ENCODE results near the gene DOCK11. TPM values are rescaled to one million over a fixed set of nuclear protein-coding genes. Genes with fewer than 3 reads are reported as not detected.

The DOCK11 gene
- total and polyA plus RNA-seq, 2 donors (not counting 3 experiments of a cell fraction or from before 2014, with no cell fraction given) = 0.37 to 0.86 TPM

GRCh38 chrX:118574666-118575065 lies 79.1 kb downstream of the DOCK11 start:
- Histone ChIP-seq H4K20me1 (replicated peaks; ENCODE audit: control insufficient read depth, extremely low read depth, insufficient read depth, low read length) (no peaks in the 10 kb centered on the region), H3K9ac (replicated peaks; ENCODE audit: extremely low read depth, insufficient read depth, low read length) (no peak overlapping the region), H3K36me3 (ENCODE audit: control insufficient read depth in 2 of 2, extremely low read depth in 1 of 2, insufficient read depth in 2 of 2, low read length in 2 of 2) (no peaks in the 10 kb centered on the region), H3K27me3 (ENCODE audit: control insufficient read depth in 2 of 2, insufficient read depth in 2 of 2, low read length in 2 of 2) (no peaks in the 10 kb centered on the region), H3K9me3 (replicated peaks; ENCODE audit: control insufficient read depth, insufficient read depth, low read length) (no peaks in the 10 kb centered on the region), H3K27ac (ENCODE audit: insufficient read depth, low read depth, low read length) (no peak overlapping the region), H3K4me1 (ENCODE audit: control insufficient read depth, extremely low read depth, insufficient read depth, low read length) (no peaks in the 10 kb centered on the region), H3K4me3 (replicated peaks in 1 of 3; ENCODE audit: insufficient read depth in 1 of 3, low read depth in 1 of 3, low read length in 3 of 3) (no peak overlapping the region), H3K9me1 (replicated peaks; ENCODE audit: control insufficient read depth, extremely low read depth, insufficient read depth, low read length) (no peaks in the 10 kb centered on the region), H3K4me2 (ENCODE audit: insufficient read depth, low read length) (no peak overlapping the region), H2AFZ (ENCODE audit: low read depth, low read length) (no peak overlapping the region), H3K79me2 (ENCODE audit: control insufficient read depth, insufficient read depth, low read length) (no peaks in the 10 kb centered on the region)
- intact Hi-C loops (cut with micrococcal nuclease) = no loop called here
- no peak for TF ChIP-seq FOS (IDR thresholded peaks at IDR 0.05; ENCODE audit: borderline replicate concordance, insufficient read depth, low read length)
- TF ChIP-seq, protein P1, sequence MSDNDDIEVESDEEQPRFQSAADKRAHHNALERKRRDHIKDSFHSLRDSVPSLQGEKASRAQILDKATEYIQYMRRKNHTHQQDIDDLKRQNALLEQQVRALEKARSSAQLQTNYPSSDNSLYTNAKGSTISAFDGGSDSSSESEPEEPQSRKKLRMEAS (IDR thresholded peaks at IDR 0.05; ENCODE audit: insufficient read depth, insufficient read length) = no peak
- TF ChIP-seq JUN (IDR thresholded peaks at IDR 0.05; ENCODE audit: borderline replicate concordance, insufficient read depth, insufficient read length, low read depth) = no peak
- TF ChIP-seq MYC (IDR thresholded peaks at IDR 0.05; ENCODE audit: low read depth, low read length) = no peak
- no peak for TF ChIP-seq POLR2A (IDR thresholded peaks at IDR 0.05; ENCODE audit: low read depth, low read length)
- TF ChIP-seq GATA2 (IDR thresholded peaks at IDR 0.05; ENCODE audit: insufficient read depth, insufficient read length, low read depth, low read length) = no peak
- TF ChIP-seq POLR2AphosphoS5 (IDR thresholded peaks at IDR 0.05; ENCODE audit: insufficient read depth, low read depth, low read length) = no peak
- no peak for TF ChIP-seq EZH2 (IDR thresholded peaks at IDR 0.05; ENCODE audit: borderline replicate concordance, low read depth, low read length, severe bottlenecking)
- no peak for TF ChIP-seq CTCF (IDR thresholded peaks at IDR 0.05; ENCODE audit: extremely low read depth in 1 of 2, insufficient read depth in 1 of 2, low read depth in 1 of 2, low read length in 2 of 2)
- ChIA-PET CTCF (no interaction called here), POLR2A (no interaction called here)
- no TSS peak for BruUV-seq (replicated peaks)
- DNase-seq (ENCODE audit: low read depth, low spot score) = no peak
- no peak for FAIRE-seq
- dilution Hi-C loops (cut with MboI; ENCODE audit: extremely low pct_ligation_motif_present, low sequenced_read_pairs) = no loop called here
